DND-41 (cell line): ENCODE results near the gene IWS1.

ENCODE experiments used
- ATAC-seq: fragments of 200-7000 bp; cut with Tn5 transposase; 3 replicates; pipeline ENCODE4 v1.9.1; 2021; ENCODE audit warnings: low read depth; ENCODE audit not compliant: insufficient read depth
- DNase-seq: peaks from one replicate; pipeline ENCODE4 v3.0.0-alpha.2; 2020
- H2AFZ ChIP-seq: 2 replicates; pipeline ENCODE4 v1.6.0; 2012; ENCODE audit warnings: low read depth, low read length
- H3K27ac ChIP-seq: 2 replicates; pipeline ENCODE4 v1.5.1; 2012; ENCODE audit warnings: low read length, inconsistent platforms
- H3K27me3 ChIP-seq: fragments of 200-600 bp; sonication (generic); 2 replicates; pipeline ENCODE4 v1.6.0; 2012; ENCODE audit warnings: low read length, mild to moderate bottlenecking, inconsistent platforms; ENCODE audit not compliant: insufficient read depth, poor library complexity
- H3K36me3 ChIP-seq: 2 replicates; pipeline ENCODE4 v1.5.1; 2012; ENCODE audit warnings: low read length, inconsistent platforms; ENCODE audit not compliant: insufficient read depth
- H3K4me1 ChIP-seq: 2 replicates; pipeline ENCODE4 v1.5.1; 2012; ENCODE audit warnings: mild to moderate bottlenecking, low read length; ENCODE audit not compliant: insufficient read depth
- H3K4me2 ChIP-seq: 2 replicates; pipeline ENCODE4 v1.6.0; 2012; ENCODE audit warnings: mild to moderate bottlenecking, moderate library complexity, low read length, inconsistent platforms; ENCODE audit not compliant: insufficient read depth
- H3K4me3 ChIP-seq, 2 experiments: fragments of 200-600 bp in 1 of 2; shearing (Covaris generic) in 1 of 2; 2 replicates each; pipeline ENCODE4 v1.5.1; 2012 to 2016; ENCODE audit warnings: inconsistent platforms in 2 of 2, low read length in 2 of 2, mild to moderate bottlenecking in 2 of 2, low read depth in 1 of 2, moderate library complexity in 1 of 2
- H3K79me2 ChIP-seq: 2 replicates; pipeline ENCODE4 v1.6.0; 2012; ENCODE audit warnings: low read length, inconsistent platforms; ENCODE audit not compliant: insufficient read depth
- H3K9ac ChIP-seq: 2 replicates; pipeline ENCODE4 v1.6.0; 2012; ENCODE audit warnings: low read depth, mild to moderate bottlenecking, inconsistent platforms, low read length, moderate library complexity
- H3K9me3 ChIP-seq: 2 replicates; pipeline ENCODE4 v1.5.1; 2012; ENCODE audit warnings: low read length, moderate library complexity, mild to moderate bottlenecking, inconsistent platforms; ENCODE audit not compliant: insufficient read depth, severe bottlenecking
- H4K20me1 ChIP-seq: 2 replicates; pipeline ENCODE4 v1.6.0; 2012; ENCODE audit warnings: low read length; ENCODE audit not compliant: insufficient read depth
- EZH2 ChIP-seq: IDR thresholded peaks from 3 replicates; pipeline ENCODE4 v1.6.1; 2012; ENCODE audit warnings: borderline replicate concordance, low read depth, mild to moderate bottlenecking, moderate library complexity, low read length, inconsistent platforms; ENCODE audit not compliant: severe bottlenecking
- TF ChIP-seq, protein P1 (sequence below): IDR thresholded peaks from 2 replicates; pipeline ENCODE4 v1.5.1; 2012; ENCODE audit warnings: borderline replicate concordance, low read length, moderate library complexity, mild to moderate bottlenecking; ENCODE audit not compliant: poor library complexity, severe bottlenecking; ENCODE audit errors: extremely low read depth

Gene IWS1

DNA sequence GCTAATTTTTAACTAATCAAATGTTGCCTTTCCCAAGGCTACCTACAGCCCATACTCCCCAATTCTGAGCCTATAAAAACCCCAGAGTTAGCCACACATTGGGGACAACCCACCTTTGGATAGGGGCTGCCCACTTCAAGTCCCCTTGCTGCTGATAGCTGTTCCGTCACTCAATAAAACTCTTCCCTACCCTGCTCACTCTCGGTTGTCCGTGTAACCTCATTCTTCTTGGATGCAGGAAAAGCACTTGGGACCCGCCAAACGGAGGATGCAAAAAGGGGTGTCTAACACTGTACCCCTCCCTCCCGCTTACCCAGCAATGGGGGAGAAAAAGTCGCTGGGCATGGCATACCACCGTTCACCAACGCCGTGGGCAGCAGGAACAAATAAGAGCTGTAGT is 12.2 kb downstream of the IWS1 start:
- H3K4me1 ChIP-seq: peaks cover 10% of the 10 kb centered on the region
- no peak overlapping the region for H2AFZ ChIP-seq
- peaks cover 83% of the 10 kb centered on the region for H3K36me3 ChIP-seq
- DNase-seq: no peak
- H3K27me3 ChIP-seq: no peaks in the 10 kb centered on the region
- ATAC-seq: no peak
- H3K4me3 ChIP-seq: no peak overlapping the region
- H3K4me2 ChIP-seq: no peak overlapping the region
- no peaks in the 10 kb centered on the region for H3K9me3 ChIP-seq
- peaks cover 100% of the 10 kb centered on the region for H3K79me2 ChIP-seq
- TF ChIP-seq EZH2: no peak
- TF ChIP-seq, protein P1, sequence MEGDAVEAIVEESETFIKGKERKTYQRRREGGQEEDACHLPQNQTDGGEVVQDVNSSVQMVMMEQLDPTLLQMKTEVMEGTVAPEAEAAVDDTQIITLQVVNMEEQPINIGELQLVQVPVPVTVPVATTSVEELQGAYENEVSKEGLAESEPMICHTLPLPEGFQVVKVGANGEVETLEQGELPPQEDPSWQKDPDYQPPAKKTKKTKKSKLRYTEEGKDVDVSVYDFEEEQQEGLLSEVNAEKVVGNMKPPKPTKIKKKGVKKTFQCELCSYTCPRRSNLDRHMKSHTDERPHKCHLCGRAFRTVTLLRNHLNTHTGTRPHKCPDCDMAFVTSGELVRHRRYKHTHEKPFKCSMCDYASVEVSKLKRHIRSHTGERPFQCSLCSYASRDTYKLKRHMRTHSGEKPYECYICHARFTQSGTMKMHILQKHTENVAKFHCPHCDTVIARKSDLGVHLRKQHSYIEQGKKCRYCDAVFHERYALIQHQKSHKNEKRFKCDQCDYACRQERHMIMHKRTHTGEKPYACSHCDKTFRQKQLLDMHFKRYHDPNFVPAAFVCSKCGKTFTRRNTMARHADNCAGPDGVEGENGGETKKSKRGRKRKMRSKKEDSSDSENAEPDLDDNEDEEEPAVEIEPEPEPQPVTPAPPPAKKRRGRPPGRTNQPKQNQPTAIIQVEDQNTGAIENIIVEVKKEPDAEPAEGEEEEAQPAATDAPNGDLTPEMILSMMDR: no peak
- peaks cover 83% of the 10 kb centered on the region for H4K20me1 ChIP-seq
- no peak overlapping the region for H3K9ac ChIP-seq
- no peak overlapping the region for H3K27ac ChIP-seq

GRCh38 chr2:127512362-127512761 is 13.9 kb downstream of the IWS1 start:
- peaks cover 86% of the 10 kb centered on the region for H4K20me1 ChIP-seq
- DNase-seq (no peak), ATAC-seq (no peak)
- H3K9ac ChIP-seq: no peak overlapping the region
- no peak overlapping the region for H3K4me2 ChIP-seq
- TF ChIP-seq EZH2: no peak
- TF ChIP-seq, protein P1: no peak
- H3K4me1 ChIP-seq: peaks cover 10% of the 10 kb centered on the region
- H3K9me3 ChIP-seq: no peaks in the 10 kb centered on the region
- no peaks in the 10 kb centered on the region for H3K27me3 ChIP-seq
- peaks cover 81% of the 10 kb centered on the region for H3K36me3 ChIP-seq
- H3K79me2 ChIP-seq: peaks cover 100% of the 10 kb centered on the region
- H3K4me3 ChIP-seq: no peak overlapping the region
- H3K27ac ChIP-seq: no peak overlapping the region
- H2AFZ ChIP-seq: no peak overlapping the region

DNA sequence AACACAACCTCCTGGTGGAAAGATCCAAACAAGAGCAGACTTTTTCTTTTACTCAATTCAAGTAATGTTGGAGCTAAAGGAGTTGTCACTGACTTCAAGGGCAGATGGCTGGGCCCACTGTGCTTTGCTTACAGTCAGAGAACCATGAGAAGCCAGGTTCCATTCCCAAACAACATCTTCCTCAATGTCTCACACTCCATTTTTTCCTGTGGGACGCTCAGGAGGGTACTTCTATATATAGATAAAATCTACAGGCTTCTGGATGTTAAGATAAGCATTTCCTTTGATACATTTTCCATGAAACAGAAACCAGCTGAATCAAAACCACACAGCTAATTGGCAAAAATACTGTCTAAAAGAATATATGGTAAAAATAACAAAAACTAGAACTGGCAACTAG is 14.4 kb downstream of the IWS1 start:
- Histone ChIP-seq H2AFZ (no peak overlapping the region), H3K4me1 (peaks cover 10% of the 10 kb centered on the region), H3K27ac (no peak overlapping the region), H4K20me1 (peaks cover 85% of the 10 kb centered on the region), H3K4me2 (no peak overlapping the region), H3K27me3 (no peaks in the 10 kb centered on the region), H3K4me3 (no peak overlapping the region), H3K9me3 (no peaks in the 10 kb centered on the region), H3K79me2 (peaks cover 100% of the 10 kb centered on the region), H3K36me3 (peaks cover 82% of the 10 kb centered on the region), H3K9ac (no peak overlapping the region)
- DNase-seq (no peak), ATAC-seq (no peak)
- TF ChIP-seq, protein P1: no peak
- no peak for TF ChIP-seq EZH2

- peaks cover 100% of the 10 kb centered on the region for H3K79me2 ChIP-seq
- ATAC-seq (no peak), DNase-seq (no peak)
- H3K36me3 ChIP-seq: peaks cover 80% of the 10 kb centered on the region
- no peak overlapping the region for H3K9ac ChIP-seq
- TF ChIP-seq EZH2: no peak
- TF ChIP-seq, protein P1: no peak
- H2AFZ ChIP-seq: no peak overlapping the region
- H3K27ac ChIP-seq: no peak overlapping the region
- H3K4me2 ChIP-seq: no peak overlapping the region
- H3K4me3 ChIP-seq: no peak overlapping the region
- no peaks in the 10 kb centered on the region for H3K27me3 ChIP-seq
- H3K4me1 ChIP-seq: peaks cover 10% of the 10 kb centered on the region
- H4K20me1 ChIP-seq: peaks cover 85% of the 10 kb centered on the region
- H3K9me3 ChIP-seq: no peaks in the 10 kb centered on the region
Measured at GRCh38 chr2:127511090-127511695, 15.1 kb downstream of the IWS1 start.
